Measurements from ENCODE around the gene IFRD1. TPM values are rescaled to one million over a fixed set of nuclear protein-coding genes. Genes with fewer than 3 reads are reported as not detected.

The IFRD1 gene
- total and polyA plus RNA-seq, 8 donors = 19.9 to 137 (median 44.0) TPM

DNA sequence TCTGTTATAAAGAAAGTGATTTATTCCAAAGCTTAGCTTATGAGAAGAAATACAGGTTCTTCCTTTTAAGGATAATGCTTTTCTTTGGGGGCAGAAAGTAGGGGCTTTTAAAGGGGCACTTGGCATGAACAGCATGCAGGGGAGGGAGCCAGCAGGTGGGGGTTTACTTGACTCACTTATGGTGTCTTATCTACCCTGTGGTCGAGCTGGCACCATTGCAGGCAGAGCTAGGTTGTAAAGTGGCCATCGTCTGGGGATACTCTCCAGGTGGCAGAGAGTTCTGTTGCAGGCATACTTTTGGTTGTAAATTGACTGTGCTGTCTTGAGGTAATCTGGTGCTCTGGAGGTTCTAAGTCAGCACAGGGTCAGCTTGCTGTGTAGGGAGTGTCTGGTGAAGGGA lies 26.3 kb upstream of the IFRD1 start:
- Histone ChIP-seq H3K27me3 (no peaks in the 10 kb centered on the region), H3K4me1 (peaks cover 7 to 34% (median 22%) of the 10 kb centered on the region in 4 donors), H3K9me3 (no peaks in the 10 kb centered on the region), H3K36me3 (no peaks in the 10 kb centered on the region), H3K27ac (peak overlapping the region in 2 of 5 donors; percentile 53 to 74), H3K4me3 (no peak overlapping the region)
- intact Hi-C loops (cut with DNase I; ENCODE audit: low total_unique reads) = no loop called here
- no peak for DNase-seq
- TF ChIP-seq, protein P1, sequence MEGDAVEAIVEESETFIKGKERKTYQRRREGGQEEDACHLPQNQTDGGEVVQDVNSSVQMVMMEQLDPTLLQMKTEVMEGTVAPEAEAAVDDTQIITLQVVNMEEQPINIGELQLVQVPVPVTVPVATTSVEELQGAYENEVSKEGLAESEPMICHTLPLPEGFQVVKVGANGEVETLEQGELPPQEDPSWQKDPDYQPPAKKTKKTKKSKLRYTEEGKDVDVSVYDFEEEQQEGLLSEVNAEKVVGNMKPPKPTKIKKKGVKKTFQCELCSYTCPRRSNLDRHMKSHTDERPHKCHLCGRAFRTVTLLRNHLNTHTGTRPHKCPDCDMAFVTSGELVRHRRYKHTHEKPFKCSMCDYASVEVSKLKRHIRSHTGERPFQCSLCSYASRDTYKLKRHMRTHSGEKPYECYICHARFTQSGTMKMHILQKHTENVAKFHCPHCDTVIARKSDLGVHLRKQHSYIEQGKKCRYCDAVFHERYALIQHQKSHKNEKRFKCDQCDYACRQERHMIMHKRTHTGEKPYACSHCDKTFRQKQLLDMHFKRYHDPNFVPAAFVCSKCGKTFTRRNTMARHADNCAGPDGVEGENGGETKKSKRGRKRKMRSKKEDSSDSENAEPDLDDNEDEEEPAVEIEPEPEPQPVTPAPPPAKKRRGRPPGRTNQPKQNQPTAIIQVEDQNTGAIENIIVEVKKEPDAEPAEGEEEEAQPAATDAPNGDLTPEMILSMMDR (IDR thresholded peaks at IDR 0.05) = no peak
- TF ChIP-seq POLR2AphosphoS5 (IDR thresholded peaks at IDR 0.05) (no peak), POLR2A (IDR thresholded peaks at IDR 0.05) (no peak), EP300 (IDR thresholded peaks at IDR 0.05) (no peak)
- 27 to 57% (median 46%) methylated on average over 2 of the region's 2 CpGs for WGBS, 5 donors

DNA sequence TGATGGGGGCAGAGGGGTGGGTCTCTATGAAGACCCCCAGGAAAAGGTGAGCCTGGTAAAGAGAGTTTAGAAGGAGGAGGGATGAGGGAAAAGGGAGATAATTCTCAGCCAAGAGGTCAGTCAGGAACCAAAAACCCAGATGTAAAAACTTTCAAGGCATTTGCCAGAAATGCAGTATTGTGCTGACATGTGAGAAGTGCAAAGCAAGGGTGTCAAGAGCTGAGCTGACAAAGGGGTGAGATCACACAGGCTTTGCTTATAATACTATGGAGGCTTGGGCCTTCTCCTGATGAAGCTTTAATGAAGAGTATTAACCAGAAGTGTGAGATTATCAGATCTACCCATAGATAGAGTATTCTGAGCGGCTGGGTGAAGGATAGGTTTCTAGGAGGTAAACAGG lies 22.3 kb upstream of the IFRD1 start:
- Histone ChIP-seq H3K4me1 (peaks cover 0 to 12% (median 6%) of the 10 kb centered on the region in 4 donors), H3K27ac (no peak overlapping the region), H3K36me3 (no peaks in the 10 kb centered on the region), H3K4me3 (no peak overlapping the region), H3K9me3 (no peaks in the 10 kb centered on the region), H3K27me3 (no peaks in the 10 kb centered on the region)
- intact Hi-C loops (cut with DNase I; ENCODE audit: low total_unique reads) = no loop called here
- no peak for TF ChIP-seq POLR2AphosphoS5 (IDR thresholded peaks at IDR 0.05)
- TF ChIP-seq, protein P1 (IDR thresholded peaks at IDR 0.05) = no peak
- TF ChIP-seq EP300 (IDR thresholded peaks at IDR 0.05) = no peak
- no peak for TF ChIP-seq POLR2A (IDR thresholded peaks at IDR 0.05)
- DNase-seq = no peak
- 89 to 98% (median 96%) methylated on average over 1 of the region's 1 CpG for WGBS, 5 donors

DNA sequence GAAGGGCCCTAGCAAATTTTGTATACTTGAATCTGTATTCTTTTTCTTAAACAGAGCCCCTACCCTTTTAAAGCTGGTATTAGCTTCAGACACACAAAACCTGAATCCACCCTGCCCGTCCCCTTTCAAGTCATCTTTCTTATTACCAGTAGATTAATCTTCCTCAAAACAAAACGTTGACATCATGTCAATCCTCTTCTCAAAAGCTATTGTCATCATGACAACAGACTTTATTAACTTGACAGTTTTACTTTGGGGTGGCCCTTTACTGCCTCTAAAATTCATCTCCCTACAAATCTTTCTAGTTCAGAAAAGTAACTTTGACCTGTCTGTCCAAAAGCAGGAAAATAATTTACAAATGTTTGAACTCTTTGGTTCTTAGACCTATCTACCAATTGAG lies 21.5 kb upstream of the IFRD1 start:
- Histone ChIP-seq H3K4me1 (peaks cover 0 to 5% (median 2%) of the 10 kb centered on the region in 4 donors), H3K27ac (no peak overlapping the region), H3K27me3 (no peaks in the 10 kb centered on the region), H3K4me3 (no peak overlapping the region), H3K9me3 (no peaks in the 10 kb centered on the region), H3K36me3 (no peaks in the 10 kb centered on the region)
- intact Hi-C loops (cut with DNase I; ENCODE audit: low total_unique reads) = no loop called here
- DNase-seq = no peak
- TF ChIP-seq POLR2A (IDR thresholded peaks at IDR 0.05) = no peak
- WGBS, 5 donors = 71 to 83% (median 81%) methylated on average over 2 of the region's 2 CpGs

DNA sequence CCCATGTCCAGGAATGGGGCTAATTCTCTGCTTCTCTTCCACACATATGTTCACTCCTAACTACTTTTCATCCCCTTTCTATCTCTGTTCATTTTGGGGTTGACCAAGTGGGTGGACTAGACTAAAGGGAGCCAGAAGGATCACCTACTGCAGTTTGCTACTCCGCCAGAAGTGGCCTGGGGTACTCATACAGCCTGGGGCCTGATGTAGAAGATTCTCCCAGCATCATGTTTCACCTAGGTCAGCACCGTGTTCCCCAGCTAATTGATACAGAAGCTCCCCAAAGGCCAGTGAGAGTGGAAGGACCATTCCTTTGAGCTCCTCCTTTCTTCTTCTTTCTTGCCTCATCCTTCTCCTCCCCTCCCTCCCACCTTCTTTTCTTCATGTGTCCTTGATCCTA lies 19.6 kb upstream of the IFRD1 start:
- Histone ChIP-seq H3K9me3 (no peaks in the 10 kb centered on the region), H3K27ac (no peak overlapping the region), H3K36me3 (no peaks in the 10 kb centered on the region), H3K4me1 (no peaks in the 10 kb centered on the region), H3K4me3 (no peak overlapping the region), H3K27me3 (no peaks in the 10 kb centered on the region)
- DNase-seq = no peak
- TF ChIP-seq EP300 (IDR thresholded peaks at IDR 0.05) (no peak), POLR2AphosphoS5 (IDR thresholded peaks at IDR 0.05) (no peak), POLR2A (IDR thresholded peaks at IDR 0.05) (no peak)
- TF ChIP-seq, protein P1 (IDR thresholded peaks at IDR 0.05) = no peak
- intact Hi-C loops (cut with DNase I; ENCODE audit: low total_unique reads) = no loop called here
- 72 to 91% (median 86%) methylated on average over 2 of the region's 2 CpGs for WGBS, 5 donors

DNA sequence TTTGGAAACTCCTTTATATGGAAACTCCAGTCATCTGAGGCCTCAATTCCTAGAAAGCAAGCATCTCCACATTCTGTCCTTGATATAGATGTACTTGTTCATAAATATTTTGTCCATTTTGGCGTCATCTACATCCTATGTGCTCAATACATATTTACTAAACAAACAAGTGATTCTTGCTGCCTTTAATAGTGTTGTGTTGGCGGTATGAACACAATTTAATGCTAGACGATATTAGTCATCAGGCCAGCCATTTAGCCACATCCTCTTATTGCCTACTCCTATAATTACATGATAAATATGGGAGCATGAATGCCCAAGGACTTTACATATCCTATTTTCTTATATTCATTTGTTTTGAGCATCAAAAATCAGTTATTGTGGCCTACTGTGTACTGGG lies 18.5 kb upstream of the IFRD1 start:
- DNase-seq = no peak
- H3K9me3 ChIP-seq = no peaks in the 10 kb centered on the region
- H3K36me3 ChIP-seq = no peaks in the 10 kb centered on the region
- TF ChIP-seq POLR2A (IDR thresholded peaks at IDR 0.05) (no peak), POLR2AphosphoS5 (IDR thresholded peaks at IDR 0.05) (no peak), EP300 (IDR thresholded peaks at IDR 0.05) (no peak)
- TF ChIP-seq, protein P1 (IDR thresholded peaks at IDR 0.05) = no peak
- H3K27me3 ChIP-seq = no peaks in the 10 kb centered on the region
- H3K4me3 ChIP-seq = no peak overlapping the region
- no peak overlapping the region for H3K27ac ChIP-seq
- intact Hi-C loops (cut with DNase I; ENCODE audit: low total_unique reads) = no loop called here
- 87 to 93% (median 93%) methylated on average over 3 of the region's 3 CpGs for WGBS, 5 donors
- H3K4me1 ChIP-seq = no peaks in the 10 kb centered on the region

Measured in stomach (tissue), 9 donors.